Natural killer cell (primary cell): ENCODE data around the gene SPATA20. TPM values are rescaled to one million over a fixed set of nuclear protein-coding genes. Genes with fewer than 3 reads are reported as not detected.

Experiments
- ATAC-seq, 3 donors: fragments of 150-1000 bp in 2 of 3; fragments of 200-7000 bp in 1 of 3; cut with Tn5 transposase; 1 replicate in 1 of 3; 2 replicates in 2 of 3; pipeline ENCODE4 v1.10.0; 2021; ENCODE audit warnings: mild to moderate bottlenecking in 2 of 3, moderate library complexity in 2 of 3
- DNase-seq, 2 donors: peaks; one replicate each; pipeline versions ENCODE4 v3.0.0 to v3.0.0-alpha.2; 2013 to 2021; ENCODE audit warnings: mixed read lengths in 1 of 2
- H3K27ac ChIP-seq: one replicate; pipeline ENCODE4 v1.5.1; 2013; ENCODE audit warnings: mild to moderate bottlenecking, low read length
- H3K27me3 ChIP-seq: one replicate; pipeline ENCODE4 v1.6.1; 2013; ENCODE audit warnings: low read length; ENCODE audit not compliant: control insufficient read depth, insufficient read depth
- H3K36me3 ChIP-seq: one replicate; pipeline ENCODE4 v1.6.1; 2013; ENCODE audit warnings: low read length; ENCODE audit not compliant: control insufficient read depth, insufficient read depth
- H3K4me1 ChIP-seq: one replicate; pipeline ENCODE4 v1.6.1; 2013; ENCODE audit warnings: low read length; ENCODE audit not compliant: control insufficient read depth, insufficient read depth
- H3K4me3 ChIP-seq: one replicate; pipeline ENCODE4 v1.5.1; 2013; ENCODE audit warnings: low read length
- H3K9me3 ChIP-seq: one replicate; pipeline ENCODE4 v1.6.1; 2013; ENCODE audit warnings: low read length; ENCODE audit not compliant: control insufficient read depth, insufficient read depth
- H3K27ac Mint-ChIP-seq, 2 donors: one replicate each; pipeline ENCODE4 v1.8.0; 2022; ENCODE audit warnings: mild to moderate bottlenecking in 2 of 2, mixed read lengths in 2 of 2, moderate library complexity in 1 of 2
- H3K27me3 Mint-ChIP-seq, 2 donors: one replicate each; pipeline ENCODE4 v1.8.0; 2022; ENCODE audit warnings: low read depth in 2 of 2, mixed read lengths in 2 of 2
- H3K36me3 Mint-ChIP-seq: one replicate; pipeline ENCODE4 v1.8.0; 2022; ENCODE audit warnings: mixed read lengths
- H3K4me1 Mint-ChIP-seq, 2 donors: one replicate each; pipeline ENCODE4 v1.8.0; 2022; ENCODE audit warnings: mixed read lengths in 2 of 2
- H3K4me3 Mint-ChIP-seq: one replicate; pipeline ENCODE4 v1.8.0; 2022; ENCODE audit warnings: mild to moderate bottlenecking, moderate library complexity, mixed read lengths
- H3K9me3 Mint-ChIP-seq, 2 donors: one replicate each; pipeline ENCODE4 v1.8.0; 2022; ENCODE audit warnings: mixed read lengths in 2 of 2
- WGBS: methylation state at CpG from one replicate; pipeline ENCODE4 v1.1.7; 2013; ENCODE audit warnings: missing lambda C conversion rate; ENCODE audit not compliant: insufficient coverage; 5-methylcytosine and 5-hydroxymethylcytosine counted together
- intact Hi-C: fragments of 100-400 bp; cut with micrococcal nuclease; formaldehyde crosslinking; loops from one replicate; pipeline ENCODE4 v1.14.2; 2022
- total RNA-seq, 4 donors: library from RNA; stranded (reverse); fragments of 120-200 nt in 1 of 4; gene quantifications; one replicate each; pipeline versions ENCODE4 v1.2.3 to v1.2.4, GENCODE V29; 2013 to 2022
- TF ChIP-seq, protein P1 (sequence below): fragments of 200-600 bp; IDR thresholded peaks from one replicate; pipeline ENCODE4 v1.8.0; 2022; ENCODE audit warnings: antibody characterized with exemption

The SPATA20 gene
- total RNA-seq, 3 donors from 2014 or later (not counting 1 experiment from before 2014, with no cell fraction given) = 30.7 to 45.5 (median 32.5) TPM

- intact Hi-C loops = no loop called here
- peaks cover 0 to 6% of the 10 kb centered on the region in 2 donors for H3K4me1 Mint-ChIP-seq
- Histone ChIP-seq H3K27ac (no peak overlapping the region), H3K4me3 (no peak overlapping the region), H3K4me1 (no peaks in the 10 kb centered on the region), H3K36me3 (no peaks in the 10 kb centered on the region), H3K27me3 (no peaks in the 10 kb centered on the region), H3K9me3 (no peaks in the 10 kb centered on the region)
- DNase-seq (no peak), ATAC-seq (no peak)
- 86% methylated on average over 3 of the region's 3 CpGs for WGBS
- H3K27ac Mint-ChIP-seq = no peak overlapping the region
- H3K4me3 Mint-ChIP-seq = no peak overlapping the region
- no peaks in the 10 kb centered on the region for H3K9me3 Mint-ChIP-seq
- H3K36me3 Mint-ChIP-seq = no peaks in the 10 kb centered on the region
- TF ChIP-seq, protein P1, sequence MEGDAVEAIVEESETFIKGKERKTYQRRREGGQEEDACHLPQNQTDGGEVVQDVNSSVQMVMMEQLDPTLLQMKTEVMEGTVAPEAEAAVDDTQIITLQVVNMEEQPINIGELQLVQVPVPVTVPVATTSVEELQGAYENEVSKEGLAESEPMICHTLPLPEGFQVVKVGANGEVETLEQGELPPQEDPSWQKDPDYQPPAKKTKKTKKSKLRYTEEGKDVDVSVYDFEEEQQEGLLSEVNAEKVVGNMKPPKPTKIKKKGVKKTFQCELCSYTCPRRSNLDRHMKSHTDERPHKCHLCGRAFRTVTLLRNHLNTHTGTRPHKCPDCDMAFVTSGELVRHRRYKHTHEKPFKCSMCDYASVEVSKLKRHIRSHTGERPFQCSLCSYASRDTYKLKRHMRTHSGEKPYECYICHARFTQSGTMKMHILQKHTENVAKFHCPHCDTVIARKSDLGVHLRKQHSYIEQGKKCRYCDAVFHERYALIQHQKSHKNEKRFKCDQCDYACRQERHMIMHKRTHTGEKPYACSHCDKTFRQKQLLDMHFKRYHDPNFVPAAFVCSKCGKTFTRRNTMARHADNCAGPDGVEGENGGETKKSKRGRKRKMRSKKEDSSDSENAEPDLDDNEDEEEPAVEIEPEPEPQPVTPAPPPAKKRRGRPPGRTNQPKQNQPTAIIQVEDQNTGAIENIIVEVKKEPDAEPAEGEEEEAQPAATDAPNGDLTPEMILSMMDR = no peak
- H3K27me3 Mint-ChIP-seq = peaks cover 0 to 15% of the 10 kb centered on the region in 2 donors
These were observed 32.6 kb upstream of the SPATA20 start for GRCh38 chr17:50514388-50514787.

- WGBS = 87% methylated on average over 6 of the region's 6 CpGs
- Histone ChIP-seq H3K9me3 (no peaks in the 10 kb centered on the region), H3K4me3 (no peak overlapping the region), H3K36me3 (no peaks in the 10 kb centered on the region), H3K4me1 (no peaks in the 10 kb centered on the region), H3K27ac (no peak overlapping the region), H3K27me3 (no peaks in the 10 kb centered on the region)
- DNase-seq = no peak
- H3K9me3 Mint-ChIP-seq = no peaks in the 10 kb centered on the region
- no peak for ATAC-seq
- no peak overlapping the region for H3K4me3 Mint-ChIP-seq
- TF ChIP-seq, protein P1 = no peak
- H3K4me1 Mint-ChIP-seq = no peaks in the 10 kb centered on the region
- no peaks in the 10 kb centered on the region for H3K36me3 Mint-ChIP-seq
- intact Hi-C loops = no loop called here
- H3K27me3 Mint-ChIP-seq = peaks cover 0 to 11% of the 10 kb centered on the region in 2 donors
- no peak overlapping the region for H3K27ac Mint-ChIP-seq
These were observed 31.9 kb upstream of the SPATA20 start for GRCh38 chr17:50514936-50515702.

- H3K4me3 ChIP-seq = no peak overlapping the region
- DNase-seq (no peak), ATAC-seq (no peak)
- H3K27ac ChIP-seq = no peak overlapping the region
- no peaks in the 10 kb centered on the region for H3K9me3 ChIP-seq
- H3K4me1 Mint-ChIP-seq = no peaks in the 10 kb centered on the region
- no peaks in the 10 kb centered on the region for H3K36me3 ChIP-seq
- WGBS = 86% methylated on average over 4 of the region's 4 CpGs
- intact Hi-C loops = no loop called here
- H3K9me3 Mint-ChIP-seq = no peaks in the 10 kb centered on the region
- H3K36me3 Mint-ChIP-seq = no peaks in the 10 kb centered on the region
- H3K27me3 ChIP-seq = no peaks in the 10 kb centered on the region
- no peaks in the 10 kb centered on the region for H3K4me1 ChIP-seq
- H3K27ac Mint-ChIP-seq = no peak overlapping the region
- TF ChIP-seq, protein P1 = no peak
- peaks cover 0 to 6% of the 10 kb centered on the region in 2 donors for H3K27me3 Mint-ChIP-seq
- H3K4me3 Mint-ChIP-seq = no peak overlapping the region
These were observed 30.0 kb upstream of the SPATA20 start for GRCh38 chr17:50517011-50517410.
